Left lung (tissue), 14 donors: ENCODE data around the gene ATXN10. TPM values are rescaled to one million over a fixed set of nuclear protein-coding genes. Genes with fewer than 3 reads are reported as not detected.
"Not testable (repeated sequence)": the region's sequence is repeated elsewhere in the genome, so short reads cannot be mapped to it uniquely, and the experiment has no call there.

Experiments
- ATAC-seq: fragments of 200-7000 bp; cut with Tn5 transposase; one replicate; pipeline ENCODE4 v1.9.1; 2020; ENCODE audit warnings: moderate library complexity
- DNase-seq, 4 donors: peaks; one replicate each; pipeline ENCODE4 v3.0.0-alpha.2; 2013 to 2020
- H3K27ac ChIP-seq, 2 donors: fragments of 200-600 bp; sonication (generic) in 1 of 2; one replicate each; pipeline versions ENCODE4 v1.5.0 to v1.8.0; 2020 to 2021
- H3K27me3 ChIP-seq, 2 donors: fragments of 200-600 bp; sonication (generic) in 1 of 2; one replicate each; pipeline versions ENCODE4 v1.5.0 to v1.8.0; 2020 to 2021
- H3K36me3 ChIP-seq, 2 donors: fragments of 200-600 bp; sonication (generic) in 1 of 2; one replicate each; pipeline versions ENCODE4 v1.5.0 to v1.8.0; 2020 to 2021
- H3K4me1 ChIP-seq, 2 donors: fragments of 200-600 bp; one replicate each; pipeline ENCODE4 v1.8.0; 2021
- H3K4me3 ChIP-seq, 2 donors: fragments of 200-600 bp; sonication (generic) in 1 of 2; one replicate each; pipeline versions ENCODE4 v1.5.0 to v1.8.0; 2020 to 2021; ENCODE audit warnings: mild to moderate bottlenecking in 1 of 2
- H3K9me3 ChIP-seq, 2 donors: fragments of 200-600 bp; sonication (generic) in 1 of 2; one replicate each; pipeline versions ENCODE4 v1.5.0 to v1.8.0; 2020 to 2021
- intact Hi-C, 2 donors: fragments of 100-400 bp; cut with DNase I; formaldehyde crosslinking; loops; one replicate each; pipeline versions ENCODE4 v1.11.2 to v1.14.2; 2022
- long read RNA-seq, 12 donors: library from polyadenylated mRNA in 2 of 12; unstranded in 2 of 12; transcript quantifications; one replicate each; pipeline ENCODE4 v2.0.0 and lab custom pipeline, GENCODE V29; 2019 to 2026
- polyA plus RNA-seq, 6 donors: library from polyadenylated mRNA; unstranded; fragments of 120-200 nt; gene quantifications; one replicate each; pipeline ENCODE4 v1.2.1, GENCODE V29; 2013; ENCODE audit not compliant: insufficient read length in 6 of 6
- total RNA-seq, 2 donors: library from RNA; stranded (reverse); fragmentation: NEBNext Ultra II Directional; extraction: Animal tissue kit (Norgen Biotek cat#: 25700); gene quantifications; one replicate each; pipeline ENCODE4 v1.2.1, GENCODE V29; 2021
- TF ChIP-seq, protein P1 (sequence below), 2 donors: fragments of 200-600 bp; sonication (generic) in 1 of 2; IDR thresholded peaks; one replicate each; pipeline versions ENCODE4 v1.5.0 to v1.8.0; 2021; ENCODE audit warnings: antibody characterized with exemption in 2 of 2
- donor health status: DM: no; HTN: yes; CAD: no.
- donor health status: DM: no; HTN: no; CAD: no.

ATXN10 gene
- total RNA-seq (100 to 1,000 TPM; 117 to 131 TPM), polyA plus RNA-seq (100 to 1,000 TPM; 217 to 281 (median 245) TPM)
- long read RNA-seq, donor 1, transcript ATXN10-201 (12 exons, 3,329 nt) = major isoform, 44 of 97 reads
- long read RNA-seq, donor 1, partial matches to known transcripts = 52 of 97 reads
- long read RNA-seq, donor 1, other reads (novel, unspliced or antisense) = 0 of 97 reads
- long read RNA-seq, donor 2, transcript ATXN10-201 (12 exons, 3,329 nt) = major isoform, 47 of 71 reads
- long read RNA-seq, donor 2, partial matches to known transcripts = 24 of 71 reads
- long read RNA-seq, donor 2, other reads (novel, unspliced or antisense) = 0 of 71 reads
- long read RNA-seq, donor 3, transcript ATXN10-201 (12 exons, 3,329 nt) = major isoform, 46 of 52 reads
- long read RNA-seq, donor 3, partial matches to known transcripts = 6 of 52 reads
- long read RNA-seq, donor 3, other reads (novel, unspliced or antisense) = 0 of 52 reads
- long read RNA-seq, donor 4, transcript ATXN10-201 (12 exons, 3,329 nt) = major isoform, 49 of 63 reads
- long read RNA-seq, donor 4, partial matches to known transcripts = 9 of 63 reads
- long read RNA-seq, donor 4, other reads (novel, unspliced or antisense) = 5 of 63 reads
- long read RNA-seq, donor 5, transcript ATXN10-201 (12 exons, 3,329 nt) = major isoform, 45 of 59 reads
- long read RNA-seq, donor 5, partial matches to known transcripts = 14 of 59 reads
- long read RNA-seq, donor 5, other reads (novel, unspliced or antisense) = 0 of 59 reads
- long read RNA-seq, donor 6, transcript ATXN10-201 (12 exons, 3,329 nt) = major isoform, 70 of 84 reads
- long read RNA-seq, donor 6, partial matches to known transcripts = 14 of 84 reads
- long read RNA-seq, donor 6, other reads (novel, unspliced or antisense) = 0 of 84 reads
- long read RNA-seq, donor 7, transcript ATXN10-201 (12 exons, 3,329 nt) = major isoform, 35 of 41 reads
- long read RNA-seq, donor 7, partial matches to known transcripts = 6 of 41 reads
- long read RNA-seq, donor 7, other reads (novel, unspliced or antisense) = 0 of 41 reads
- long read RNA-seq, donor 8, transcript ATXN10-201 (12 exons, 3,329 nt) = major isoform, 41 of 46 reads
- long read RNA-seq, donor 8, partial matches to known transcripts = 5 of 46 reads
- long read RNA-seq, donor 8, other reads (novel, unspliced or antisense) = 0 of 46 reads
- long read RNA-seq, donor 9, partial matches to known transcripts = 0 of 1 reads
- long read RNA-seq, donor 9, other reads (novel, unspliced or antisense) = 0 of 1 reads
- long read RNA-seq, donor 10, transcript ATXN10-201 (12 exons, 3,329 nt) = major isoform, 44 of 50 reads
- long read RNA-seq, donor 10, partial matches to known transcripts = 3 of 50 reads
- long read RNA-seq, donor 10, other reads (novel, unspliced or antisense) = 2 of 50 reads
- long read RNA-seq, donor 11, transcript ATXN10-201 (12 exons, 3,329 nt) = major isoform, 94 of 141 reads
- long read RNA-seq, donor 11, partial matches to known transcripts = 47 of 141 reads
- long read RNA-seq, donor 11, other reads (novel, unspliced or antisense) = 0 of 141 reads
- long read RNA-seq, donor 12, transcript ATXN10-201 (12 exons, 3,329 nt) = major isoform, 43 of 43 reads
- long read RNA-seq, donor 12, partial matches to known transcripts = 0 of 43 reads
- long read RNA-seq, donor 12, other reads (novel, unspliced or antisense) = 0 of 43 reads

DNA sequence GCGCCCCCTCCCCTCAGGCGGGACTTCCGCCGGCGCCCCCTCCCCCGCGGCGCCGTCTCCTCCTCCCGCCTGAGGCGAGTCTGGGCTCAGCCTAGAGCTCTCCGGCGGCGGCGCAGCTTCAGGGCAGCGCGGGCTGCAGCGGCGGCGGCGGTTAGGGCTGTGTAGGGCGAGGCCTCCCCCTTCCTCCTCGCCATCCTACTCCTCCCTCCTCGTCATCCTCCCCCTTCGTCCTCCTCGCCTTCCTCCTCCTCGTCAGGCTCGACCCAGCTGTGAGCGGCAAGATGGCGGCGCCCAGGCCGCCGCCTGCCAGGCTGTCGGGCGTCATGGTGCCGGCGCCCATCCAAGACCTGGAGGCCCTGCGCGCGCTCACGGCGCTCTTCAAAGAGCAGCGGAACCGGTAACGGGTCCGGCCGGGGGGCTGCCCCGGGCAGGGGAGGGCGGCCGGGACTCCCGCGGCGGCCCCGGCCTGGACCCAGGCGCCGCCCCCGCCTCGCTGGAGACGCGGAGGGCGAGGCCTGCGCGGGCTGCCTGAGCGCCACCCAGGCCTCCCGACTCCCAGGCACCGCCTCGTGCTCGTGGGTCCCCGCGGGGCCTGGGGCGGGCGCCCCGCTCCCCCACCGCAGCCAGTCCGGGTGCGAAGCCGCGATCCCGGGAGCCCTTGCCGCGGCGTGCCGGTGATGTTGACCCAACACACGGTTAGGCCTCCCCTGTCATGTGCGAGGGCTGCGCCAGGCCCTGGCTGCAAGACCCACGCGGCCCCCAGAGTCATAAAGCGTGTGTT, at the start of gene ATXN10:
Gene ATXN10 (plus strand): TSS at position 52 of the 781 bp plus-strand sequence. CDS start 230 bp downstream, at position 282.
- Histone ChIP-seq H3K27me3 (no peaks in the 10 kb centered on the region), H3K4me3 (peak within 1 kb of the TSS; percentile 86 to 89), H3K36me3 (peaks cover 0 to 5% of the 10 kb centered on the region in 2 donors), H3K27ac (peak within 1 kb of the TSS; percentile 83 to 89), H3K9me3 (no peaks in the 10 kb centered on the region), H3K4me1 (peaks cover 10 to 24% of the 10 kb centered on the region in 2 donors)
- TF ChIP-seq, protein P1, sequence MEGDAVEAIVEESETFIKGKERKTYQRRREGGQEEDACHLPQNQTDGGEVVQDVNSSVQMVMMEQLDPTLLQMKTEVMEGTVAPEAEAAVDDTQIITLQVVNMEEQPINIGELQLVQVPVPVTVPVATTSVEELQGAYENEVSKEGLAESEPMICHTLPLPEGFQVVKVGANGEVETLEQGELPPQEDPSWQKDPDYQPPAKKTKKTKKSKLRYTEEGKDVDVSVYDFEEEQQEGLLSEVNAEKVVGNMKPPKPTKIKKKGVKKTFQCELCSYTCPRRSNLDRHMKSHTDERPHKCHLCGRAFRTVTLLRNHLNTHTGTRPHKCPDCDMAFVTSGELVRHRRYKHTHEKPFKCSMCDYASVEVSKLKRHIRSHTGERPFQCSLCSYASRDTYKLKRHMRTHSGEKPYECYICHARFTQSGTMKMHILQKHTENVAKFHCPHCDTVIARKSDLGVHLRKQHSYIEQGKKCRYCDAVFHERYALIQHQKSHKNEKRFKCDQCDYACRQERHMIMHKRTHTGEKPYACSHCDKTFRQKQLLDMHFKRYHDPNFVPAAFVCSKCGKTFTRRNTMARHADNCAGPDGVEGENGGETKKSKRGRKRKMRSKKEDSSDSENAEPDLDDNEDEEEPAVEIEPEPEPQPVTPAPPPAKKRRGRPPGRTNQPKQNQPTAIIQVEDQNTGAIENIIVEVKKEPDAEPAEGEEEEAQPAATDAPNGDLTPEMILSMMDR (IDR thresholded peaks at IDR 0.05) = no peak
- intact Hi-C loops = no loop called here
- DNase-seq = peak; percentile 71 to 91 (median 86)
- peak; percentile 92 for ATAC-seq

- TF ChIP-seq, protein P1 (IDR thresholded peaks at IDR 0.05) = no peak
- H3K4me3 ChIP-seq = no peak overlapping the region
- peaks cover 0 to 11% of the 10 kb centered on the region in 2 donors for H3K27me3 ChIP-seq
- ATAC-seq = no peak
- DNase-seq = no peak
- peaks cover 8 to 11% of the 10 kb centered on the region in 2 donors for H3K4me1 ChIP-seq
- H3K9me3 ChIP-seq = no peaks in the 10 kb centered on the region
- H3K27ac ChIP-seq = no peak overlapping the region
- H3K36me3 ChIP-seq = no peaks in the 10 kb centered on the region
- intact Hi-C loops = no loop called here
Observed at GRCh38 chr22:45621836-45622600, 49.6 kb upstream of the ATXN10 start.

DNA sequence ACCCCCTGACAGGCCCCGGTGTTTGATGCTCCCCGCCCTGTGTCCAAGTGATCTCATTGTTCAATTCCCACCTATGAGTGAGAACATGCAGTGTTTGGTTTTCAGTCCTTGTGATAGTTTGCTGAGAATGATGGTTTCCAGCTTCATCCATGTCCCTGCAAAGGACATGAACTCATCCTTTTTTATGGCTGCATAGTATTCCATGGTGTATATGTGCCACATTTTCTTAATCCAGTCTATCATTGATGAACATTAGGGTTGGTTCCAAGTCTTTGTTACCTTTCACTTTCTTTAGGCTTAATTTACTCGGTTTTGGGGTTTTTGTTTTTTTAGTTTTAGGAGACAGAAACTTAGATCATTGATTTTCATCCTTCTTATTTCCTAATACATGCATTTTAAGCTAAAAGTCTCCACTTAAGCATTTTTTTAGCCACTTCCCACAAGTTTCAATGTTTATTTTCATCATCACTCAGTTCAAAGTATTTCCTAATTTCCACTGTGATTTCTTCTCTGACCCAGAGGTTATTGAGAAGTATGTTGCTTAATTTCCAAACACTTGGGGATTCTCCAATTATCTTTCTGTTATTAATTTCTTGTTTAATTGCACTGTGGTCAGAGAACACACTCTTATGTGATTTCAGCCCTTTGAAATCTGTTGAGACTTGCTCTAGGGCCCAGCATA, 48.0 kb upstream of the ATXN10 start:
- H3K27ac ChIP-seq, intact Hi-C loops, H3K4me3 ChIP-seq, H3K9me3 ChIP-seq, H3K36me3 ChIP-seq, DNase-seq: not testable (repeated sequence)
- H3K4me1 ChIP-seq = peaks cover 8 to 11% of the 10 kb centered on the region in 2 donors
- peak; percentile 47 for ATAC-seq
- peaks cover 0 to 20% of the 10 kb centered on the region in 2 donors for H3K27me3 ChIP-seq

GRCh38 chr22:45626198-45626651, 45.4 kb upstream of the ATXN10 start:
- Histone ChIP-seq H3K9me3 (no peaks in the 10 kb centered on the region), H3K27ac (no peak overlapping the region), H3K36me3 (no peaks in the 10 kb centered on the region), H3K4me1 (peaks cover 8 to 11% of the 10 kb centered on the region in 2 donors), H3K27me3 (peaks cover 0 to 44% of the 10 kb centered on the region in 2 donors), H3K4me3 (no peak overlapping the region)
- DNase-seq (peak in 1 of 4 donors; percentile 63), ATAC-seq (peak; percentile 63)
- intact Hi-C loops = no loop called here
- TF ChIP-seq, protein P1 (IDR thresholded peaks at IDR 0.05) = no peak
